Activated naive CD4-positive, alpha-beta T cell treated with anti-CD3 and anti-CD28 coated beads for 36 hours (primary cell): ENCODE results near the gene ZMIZ1. TPM values are rescaled to one million over a fixed set of nuclear protein-coding genes. Genes with fewer than 3 reads are reported as not detected.

ENCODE experiments used
- CTCF ChIA-PET: fragments of 350-600 bp; sonication (Branson Sonifier 250); formaldehyde crosslinking; loops from one replicate; lab custom pipeline; 2021; ENCODE audit warnings: antibody characterized with exemption; lab: Charles Lee
- DNase-seq: peaks from one replicate; pipeline ENCODE4 v3.0.0-alpha.2; 2020
- H3K27ac Mint-ChIP-seq: one replicate; pipeline ENCODE4 v1.8.0; 2021; ENCODE audit warnings: mild to moderate bottlenecking, mixed read lengths
- H3K27me3 Mint-ChIP-seq: one replicate; pipeline ENCODE4 v1.8.0; 2021; ENCODE audit warnings: low read depth, mixed read lengths
- H3K36me3 Mint-ChIP-seq: one replicate; pipeline ENCODE4 v1.8.0; 2021; ENCODE audit warnings: low read depth, mixed read lengths
- H3K4me1 Mint-ChIP-seq: one replicate; pipeline ENCODE4 v1.8.0; 2021; ENCODE audit warnings: low read depth, mixed read lengths
- H3K4me3 Mint-ChIP-seq: one replicate; pipeline ENCODE4 v1.8.0; 2021; ENCODE audit warnings: mild to moderate bottlenecking, moderate library complexity, mixed read lengths
- H3K9me3 Mint-ChIP-seq: one replicate; pipeline ENCODE4 v1.8.0; 2021; ENCODE audit warnings: mixed read lengths
- intact Hi-C: fragments of 100-400 bp; cut with micrococcal nuclease; formaldehyde crosslinking; loops from one replicate; pipeline ENCODE4 v1.15.1; 2023
- total RNA-seq, 2 experiments: library from RNA; stranded (reverse); gene quantifications; one replicate each; pipeline ENCODE4 v1.2.3, GENCODE V29; 2021

Gene ZMIZ1
- total RNA-seq, 2 experiments from 2014 or later, result 15.6 to 18.3 TPM

- no peaks in the 10 kb centered on the region for H3K27me3 Mint-ChIP-seq
- DNase-seq, result no peak
- no peak overlapping the region for H3K27ac Mint-ChIP-seq
- CTCF ChIA-PET, result interaction anchor here (1.2 kb wide), 1 partner anchor 10 kb away, joined by 3 read pairs; no protein-coding TSS in a partner anchor
- intact Hi-C loops, result no loop called here
- no peaks in the 10 kb centered on the region for H3K36me3 Mint-ChIP-seq
- H3K4me1 Mint-ChIP-seq, result peaks cover 20% of the 10 kb centered on the region
- H3K4me3 Mint-ChIP-seq, result no peak overlapping the region
- H3K9me3 Mint-ChIP-seq, result no peaks in the 10 kb centered on the region
Measured at GRCh38 chr10:79116368-79116767, 47.6 kb downstream of the ZMIZ1 start.

GRCh38 chr10:79116801-79117723, 48.3 kb downstream of the ZMIZ1 start:
- CTCF ChIA-PET, result no interaction called here
- Mint-ChIP-seq H3K4me3 (no peak overlapping the region), H3K27me3 (no peaks in the 10 kb centered on the region), H3K4me1 (peaks cover 20% of the 10 kb centered on the region), H3K36me3 (no peaks in the 10 kb centered on the region), H3K27ac (no peak overlapping the region), H3K9me3 (no peaks in the 10 kb centered on the region)
- intact Hi-C loops, result no loop called here
- no peak for DNase-seq

- Mint-ChIP-seq H3K27ac (no peak overlapping the region), H3K36me3 (no peaks in the 10 kb centered on the region), H3K4me1 (peaks cover 17% of the 10 kb centered on the region), H3K27me3 (no peaks in the 10 kb centered on the region), H3K4me3 (no peak overlapping the region), H3K9me3 (no peaks in the 10 kb centered on the region)
- intact Hi-C loops, result no loop called here
- no peak for DNase-seq
- CTCF ChIA-PET, result interaction anchor here (1.0 kb wide), 1 partner anchor 66 kb away, joined by 3 read pairs; no protein-coding TSS in a partner anchor
Measured at GRCh38 chr10:79118286-79119202, 49.8 kb downstream of the ZMIZ1 start.

GRCh38 chr10:79119306-79119705, 50.5 kb downstream of the ZMIZ1 start:
- no peak overlapping the region for H3K4me3 Mint-ChIP-seq
- no peaks in the 10 kb centered on the region for H3K27me3 Mint-ChIP-seq
- H3K36me3 Mint-ChIP-seq, result no peaks in the 10 kb centered on the region
- CTCF ChIA-PET, result no interaction called here
- peaks cover 10% of the 10 kb centered on the region for H3K4me1 Mint-ChIP-seq
- intact Hi-C loops, result no loop called here
- DNase-seq, result no peak
- no peak overlapping the region for H3K27ac Mint-ChIP-seq
- H3K9me3 Mint-ChIP-seq, result no peaks in the 10 kb centered on the region

- intact Hi-C loops, result no loop called here
- H3K4me1 Mint-ChIP-seq, result no peaks in the 10 kb centered on the region
- no peaks in the 10 kb centered on the region for H3K27me3 Mint-ChIP-seq
- CTCF ChIA-PET, result no interaction called here
- no peak for DNase-seq
- no peaks in the 10 kb centered on the region for H3K9me3 Mint-ChIP-seq
- H3K4me3 Mint-ChIP-seq, result no peak overlapping the region
- no peaks in the 10 kb centered on the region for H3K36me3 Mint-ChIP-seq
- no peak overlapping the region for H3K27ac Mint-ChIP-seq
Measured at GRCh38 chr10:79123547-79123963, 54.8 kb downstream of the ZMIZ1 start.

GRCh38 chr10:79124066-79124465, 55.3 kb downstream of the ZMIZ1 start:
- Mint-ChIP-seq H3K27ac (no peak overlapping the region), H3K4me1 (no peaks in the 10 kb centered on the region), H3K27me3 (no peaks in the 10 kb centered on the region), H3K4me3 (no peak overlapping the region), H3K9me3 (no peaks in the 10 kb centered on the region), H3K36me3 (no peaks in the 10 kb centered on the region)
- no peak for DNase-seq
- CTCF ChIA-PET, result no interaction called here
- intact Hi-C loops, result no loop called here

GRCh38 chr10:79125092-79125491, 56.3 kb downstream of the ZMIZ1 start:
- no peaks in the 10 kb centered on the region for H3K36me3 Mint-ChIP-seq
- no peaks in the 10 kb centered on the region for H3K9me3 Mint-ChIP-seq
- no peaks in the 10 kb centered on the region for H3K27me3 Mint-ChIP-seq
- no peak for DNase-seq
- no peak overlapping the region for H3K4me3 Mint-ChIP-seq
- H3K27ac Mint-ChIP-seq, result no peak overlapping the region
- intact Hi-C loops, result no loop called here
- CTCF ChIA-PET, result no interaction called here
- no peaks in the 10 kb centered on the region for H3K4me1 Mint-ChIP-seq

- Mint-ChIP-seq H3K9me3 (no peaks in the 10 kb centered on the region), H3K27ac (no peak overlapping the region), H3K27me3 (no peaks in the 10 kb centered on the region), H3K4me1 (no peaks in the 10 kb centered on the region), H3K36me3 (no peaks in the 10 kb centered on the region), H3K4me3 (no peak overlapping the region)
- DNase-seq, result no peak
- intact Hi-C loops, result no loop called here
- CTCF ChIA-PET, result no interaction called here
Measured at GRCh38 chr10:79126351-79127080, 57.8 kb downstream of the ZMIZ1 start.

GRCh38 chr10:79127151-79127961, 58.6 kb downstream of the ZMIZ1 start:
- Mint-ChIP-seq H3K27ac (no peak overlapping the region), H3K9me3 (no peaks in the 10 kb centered on the region), H3K4me1 (no peaks in the 10 kb centered on the region), H3K4me3 (no peak overlapping the region), H3K36me3 (no peaks in the 10 kb centered on the region), H3K27me3 (no peaks in the 10 kb centered on the region)
- DNase-seq, result no peak
- intact Hi-C loops, result no loop called here
- CTCF ChIA-PET, result no interaction called here

- Mint-ChIP-seq H3K4me3 (no peak overlapping the region), H3K4me1 (no peaks in the 10 kb centered on the region), H3K27me3 (no peaks in the 10 kb centered on the region), H3K27ac (no peak overlapping the region), H3K9me3 (no peaks in the 10 kb centered on the region), H3K36me3 (no peaks in the 10 kb centered on the region)
- CTCF ChIA-PET, result no interaction called here
- intact Hi-C loops, result no loop called here
- no peak for DNase-seq
Measured at GRCh38 chr10:79128241-79128922, 59.6 kb downstream of the ZMIZ1 start.

- Mint-ChIP-seq H3K27ac (no peak overlapping the region), H3K27me3 (no peaks in the 10 kb centered on the region), H3K4me3 (no peak overlapping the region), H3K4me1 (no peaks in the 10 kb centered on the region), H3K9me3 (no peaks in the 10 kb centered on the region), H3K36me3 (no peaks in the 10 kb centered on the region)
- CTCF ChIA-PET, result no interaction called here
- DNase-seq, result no peak
- intact Hi-C loops, result no loop called here
Measured at GRCh38 chr10:79128923-79129305, 60.1 kb downstream of the ZMIZ1 start.
